Measurements from ENCODE around the gene PSMB7.
A peak's percentile ranks its signal among the peaks of the same experiment; 100 is the strongest.

The PSMB7 gene

GRCh38 chr9:124448019-124448418, 32.8 kb upstream of the PSMB7 start:
- TF ChIP-seq CTCF (IDR thresholded peaks at IDR 0.05) = no peak
- Histone ChIP-seq H3K4me3 (no peak overlapping the region), H3K9me3 (no peaks in the 10 kb centered on the region), H3K36me3 (no peaks in the 10 kb centered on the region), H3K27ac (no peak overlapping the region), H3K27me3 (peaks cover 0 to 62% of the 10 kb centered on the region in 2 donors), H3K4me1 (peaks cover 0 to 8% (median 2%) of the 10 kb centered on the region in 4 donors)
- intact Hi-C loops (cut with DNase I; ENCODE audit: low total_unique reads) = no loop called here
- DNase-seq = peak in 1 of 2 donors; percentile 47

GRCh38 chr9:124447297-124447661, 32.0 kb upstream of the PSMB7 start:
- H3K4me3 ChIP-seq = no peak overlapping the region
- peaks cover 0 to 54% of the 10 kb centered on the region in 2 donors for H3K27me3 ChIP-seq
- no peak for TF ChIP-seq CTCF (IDR thresholded peaks at IDR 0.05)
- H3K4me1 ChIP-seq = peaks cover 0 to 8% (median 1%) of the 10 kb centered on the region in 4 donors
- no peak for DNase-seq
- H3K9me3 ChIP-seq = no peaks in the 10 kb centered on the region
- H3K36me3 ChIP-seq = no peaks in the 10 kb centered on the region
- intact Hi-C loops (cut with DNase I; ENCODE audit: low total_unique reads) = no loop called here
- no peak overlapping the region for H3K27ac ChIP-seq

GRCh38 chr9:124444166-124444565, 28.9 kb upstream of the PSMB7 start:
- no peak overlapping the region for H3K4me3 ChIP-seq
- no peaks in the 10 kb centered on the region for H3K9me3 ChIP-seq
- no peak for TF ChIP-seq CTCF (IDR thresholded peaks at IDR 0.05)
- no peaks in the 10 kb centered on the region for H3K36me3 ChIP-seq
- no peak for DNase-seq
- intact Hi-C loops (cut with DNase I; ENCODE audit: low total_unique reads) = no loop called here
- peaks cover 0 to 41% of the 10 kb centered on the region in 2 donors for H3K27me3 ChIP-seq
- peaks cover 0 to 2% (median 0%) of the 10 kb centered on the region in 4 donors for H3K4me1 ChIP-seq
- no peak overlapping the region for H3K27ac ChIP-seq

- Histone ChIP-seq H3K4me3 (no peak overlapping the region), H3K4me1 (peaks cover 0 to 2% (median 0%) of the 10 kb centered on the region in 4 donors), H3K27me3 (peaks cover 0 to 42% of the 10 kb centered on the region in 2 donors), H3K27ac (no peak overlapping the region), H3K9me3 (no peaks in the 10 kb centered on the region), H3K36me3 (no peaks in the 10 kb centered on the region)
- peak in 1 of 2 donors; percentile 3 for DNase-seq
- TF ChIP-seq CTCF (IDR thresholded peaks at IDR 0.05) = no peak
- intact Hi-C loops (cut with DNase I; ENCODE audit: low total_unique reads) = no loop called here
Observed at GRCh38 chr9:124443625-124444024, 28.4 kb upstream of the PSMB7 start.

GRCh38 chr9:124442826-124443225, 27.6 kb upstream of the PSMB7 start:
- Histone ChIP-seq H3K4me3 (no peak overlapping the region), H3K27me3 (peaks cover 0 to 42% of the 10 kb centered on the region in 2 donors), H3K27ac (no peak overlapping the region), H3K9me3 (no peaks in the 10 kb centered on the region), H3K4me1 (no peaks in the 10 kb centered on the region), H3K36me3 (no peaks in the 10 kb centered on the region)
- TF ChIP-seq CTCF (IDR thresholded peaks at IDR 0.05) = no peak
- peak in 1 of 2 donors; percentile 24 for DNase-seq
- intact Hi-C loops (cut with DNase I; ENCODE audit: low total_unique reads) = no loop called here

GRCh38 chr9:124442379-124442778, 27.1 kb upstream of the PSMB7 start:
- H3K27me3 ChIP-seq = peaks cover 0 to 38% of the 10 kb centered on the region in 2 donors
- TF ChIP-seq CTCF (IDR thresholded peaks at IDR 0.05) = no peak
- H3K27ac ChIP-seq = no peak overlapping the region
- intact Hi-C loops (cut with DNase I; ENCODE audit: low total_unique reads) = no loop called here
- no peak overlapping the region for H3K4me3 ChIP-seq
- H3K4me1 ChIP-seq = no peaks in the 10 kb centered on the region
- H3K9me3 ChIP-seq = no peaks in the 10 kb centered on the region
- DNase-seq = peak in 1 of 2 donors; percentile 1
- no peaks in the 10 kb centered on the region for H3K36me3 ChIP-seq
